HG03066 (cell line): ENCODE results near the gene PRSS8.

Experiments used
- ATAC-seq: cut with Tn5 transposase; IDR thresholded peaks from one replicate; pipeline ENCODE4 v1.9.1; 2021; ENCODE audit warnings: low read depth; ENCODE audit not compliant: unreplicated experiment

Gene PRSS8

GRCh38 chr16:31130336-31130891, 5.1 kb downstream of the PRSS8 start:
- no peak for ATAC-seq

- ATAC-seq: no peak
Measured at GRCh38 chr16:31129568-31130335, 5.8 kb downstream of the PRSS8 start.

- no peak for ATAC-seq
Measured at GRCh38 chr16:31128711-31129567, 6.6 kb downstream of the PRSS8 start.

GRCh38 chr16:31127182-31127581, 8.3 kb downstream of the PRSS8 start:
- no peak for ATAC-seq

- ATAC-seq: no peak
Measured at GRCh38 chr16:31125844-31126243, 9.7 kb downstream of the PRSS8 start.

- ATAC-seq: no peak
Measured at GRCh38 chr16:31120129-31120528, 15.4 kb downstream of the PRSS8 start.

- no peak for ATAC-seq
Measured at GRCh38 chr16:31118223-31119155, 17.0 kb downstream of the PRSS8 start.

- ATAC-seq: peak; percentile 87
Measured at GRCh38 chr16:31117384-31118222, 17.9 kb downstream of the PRSS8 start, which contains the start of gene KAT8. Gene KAT8 (plus strand): TSS chr16:31117664. CDS start chr16:31117682, 18 bp downstream.

GRCh38 chr16:31114468-31114867, 21.1 kb downstream of the PRSS8 start:
- ATAC-seq: no peak

GRCh38 chr16:31113121-31114120, 22.1 kb downstream of the PRSS8 start:
- no peak for ATAC-seq

- ATAC-seq: no peak
Measured at GRCh38 chr16:31112711-31113110, 22.8 kb downstream of the PRSS8 start.

GRCh38 chr16:31111881-31112466, 23.6 kb downstream of the PRSS8 start:
- no peak for ATAC-seq

- ATAC-seq: no peak
Measured at GRCh38 chr16:31110106-31111034, 25.2 kb downstream of the PRSS8 start.

- ATAC-seq: no peak
Measured at GRCh38 chr16:31109622-31110021, 25.9 kb downstream of the PRSS8 start.

- no peak for ATAC-seq
Measured at GRCh38 chr16:31108794-31109558, 26.6 kb downstream of the PRSS8 start.
